Smooth muscle cell of the brain vasculature (primary cell): ENCODE results near the gene TPRN.

ENCODE experiments used
- DNase-seq: peaks from one replicate; pipeline ENCODE4 v3.0.0-alpha.2; 2012; ENCODE audit warnings: low read depth, low spot score

The TPRN gene

DNA sequence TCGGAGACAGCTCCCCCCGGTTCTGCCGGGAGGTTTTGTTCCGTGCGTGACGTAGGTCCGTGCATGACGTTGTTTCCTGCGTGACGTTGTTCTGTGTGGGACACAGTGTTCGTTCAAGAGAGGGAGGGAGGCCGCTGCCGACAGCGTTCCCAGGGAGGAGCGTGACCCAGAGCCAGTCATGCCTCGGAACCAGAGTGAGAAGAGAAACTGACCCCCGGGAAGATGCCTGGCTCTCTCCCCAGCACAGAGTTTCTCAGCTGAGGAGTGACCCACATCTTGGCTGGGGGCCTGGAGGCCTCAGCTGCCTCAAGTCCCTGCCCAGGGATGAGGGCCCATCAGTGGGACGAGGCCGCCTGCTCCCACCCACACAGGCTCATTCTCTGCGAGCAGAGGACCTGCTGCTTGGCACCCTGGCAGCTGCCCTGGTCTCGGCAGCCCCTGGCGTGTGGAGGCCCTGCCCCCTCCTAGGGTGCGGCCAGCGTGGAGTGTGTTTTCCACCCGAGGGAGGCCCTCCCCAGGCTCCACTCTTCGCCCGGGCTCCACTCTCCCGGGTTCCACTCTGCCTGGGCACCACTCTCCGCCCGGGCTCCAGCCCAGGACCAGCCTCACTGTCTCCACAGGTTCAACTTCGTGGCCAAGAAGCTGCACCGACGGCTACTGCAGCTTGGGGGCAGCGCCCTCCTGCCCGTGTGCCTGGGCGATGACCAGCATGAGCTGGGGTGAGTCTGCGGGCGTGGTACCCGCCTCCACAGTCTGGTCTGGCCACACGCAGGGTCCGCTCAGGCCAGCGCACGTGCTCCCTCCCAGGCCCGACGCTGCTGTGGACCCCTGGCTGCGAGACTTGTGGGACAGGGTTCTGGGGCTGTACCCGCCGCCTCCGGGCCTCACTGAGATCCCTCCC is 12.9 kb upstream of the TPRN start:
- no peak for DNase-seq

DNA sequence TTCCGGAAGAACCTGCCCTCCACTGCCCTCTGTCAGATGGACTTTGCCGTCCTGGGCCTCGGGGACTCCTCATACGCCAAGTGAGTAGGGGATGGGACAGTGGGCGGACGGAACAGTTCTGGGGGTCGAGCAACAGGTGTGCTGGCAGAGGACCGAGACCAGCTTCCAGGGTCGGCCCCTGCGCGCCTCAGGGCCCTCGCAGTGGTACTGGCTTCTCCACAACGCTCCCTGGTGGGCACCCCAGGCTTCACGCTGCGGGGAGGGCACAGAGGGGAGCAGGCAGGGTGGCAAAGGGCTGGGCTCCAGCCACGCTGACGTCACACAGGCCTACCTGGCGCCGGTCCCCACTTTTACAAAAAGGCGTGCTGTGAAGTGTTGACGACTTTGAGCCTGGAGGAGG is 12.0 kb upstream of the TPRN start:
- no peak for DNase-seq

GRCh38 chr9:137211532-137211931 is 11.0 kb upstream of the TPRN start:
- DNase-seq, result no peak

- no peak for DNase-seq
Observed at GRCh38 chr9:137206602-137207001, 6.1 kb upstream of the TPRN start.

DNA sequence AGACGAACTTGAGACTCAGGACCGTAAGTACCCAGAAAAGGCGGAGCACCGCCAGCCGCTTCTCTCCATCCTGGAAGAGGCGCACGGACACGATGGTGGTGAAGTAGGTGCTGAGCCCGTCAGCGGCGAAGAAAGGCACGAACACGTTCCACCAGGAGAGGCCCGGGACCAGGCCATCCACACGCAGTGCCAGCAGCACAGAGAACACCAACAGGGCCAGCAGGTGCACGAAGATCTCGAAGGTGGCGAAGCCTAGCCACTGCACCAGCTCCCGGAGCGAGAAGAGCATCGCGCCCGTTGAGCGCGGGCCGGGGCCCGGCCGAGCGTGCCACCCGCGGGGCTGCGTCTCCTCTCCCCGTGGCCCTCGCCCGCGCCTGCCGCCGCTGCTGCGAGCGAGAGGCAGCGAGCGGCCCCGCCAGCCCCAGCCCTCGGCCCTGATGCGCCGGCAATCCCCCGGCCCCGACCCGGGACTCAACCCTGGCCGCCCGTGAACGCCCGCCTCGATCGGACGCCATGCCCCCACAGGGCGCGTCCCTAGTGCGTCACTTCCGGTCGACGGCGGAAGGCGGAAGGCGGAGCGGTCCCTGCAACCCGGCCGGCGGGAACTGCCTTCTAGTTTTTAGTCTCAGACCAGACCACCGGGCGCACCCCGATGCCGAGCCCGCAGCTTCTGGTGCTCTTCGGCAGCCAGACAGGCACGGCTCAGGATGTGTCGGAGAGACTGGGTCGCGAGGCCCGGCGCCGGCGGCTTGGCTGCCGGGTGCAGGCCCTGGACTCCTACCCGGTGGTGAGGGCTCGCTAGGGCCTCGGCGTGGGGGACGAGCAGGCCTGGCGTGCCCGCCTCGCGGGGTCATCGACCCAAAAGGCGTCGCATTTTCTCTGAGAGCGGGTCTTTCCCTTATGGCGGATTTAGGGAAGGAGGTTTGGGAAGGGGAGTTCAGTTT is 4.9 kb upstream of the TPRN start, which contains the start of the genes NDOR1 and TMEM203:
Gene NDOR1, plus strand, starts transcription at position 575 of the 944 bp plus-strand sequence. Its CDS starts 78 bp downstream, at position 653.
Gene TMEM203, minus strand, starts transcription at position 523 of the 944 bp plus-strand sequence. Its CDS starts 234 bp downstream, at position 289.
- DNase-seq, result peak; percentile 58

DNA sequence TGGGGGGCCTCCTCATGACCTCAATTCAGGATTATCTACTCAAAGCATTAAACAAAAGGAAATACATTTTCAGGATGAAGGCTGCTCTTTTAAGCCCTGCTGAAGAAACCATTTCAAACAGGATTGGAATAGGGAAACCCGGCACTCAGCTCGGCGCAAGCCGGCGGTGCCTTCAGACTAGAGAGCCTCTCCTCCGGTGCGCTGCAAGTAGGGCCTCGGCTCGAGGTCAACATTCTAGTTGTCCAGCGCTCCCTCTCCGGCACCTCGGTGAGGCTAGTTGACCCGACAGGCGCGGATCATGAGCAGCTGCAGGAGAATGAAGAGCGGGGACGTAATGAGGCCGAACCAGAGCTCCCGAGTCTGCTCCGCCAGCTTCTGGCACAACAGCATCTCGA is 4.2 kb upstream of the TPRN start:
- no peak for DNase-seq

DNA sequence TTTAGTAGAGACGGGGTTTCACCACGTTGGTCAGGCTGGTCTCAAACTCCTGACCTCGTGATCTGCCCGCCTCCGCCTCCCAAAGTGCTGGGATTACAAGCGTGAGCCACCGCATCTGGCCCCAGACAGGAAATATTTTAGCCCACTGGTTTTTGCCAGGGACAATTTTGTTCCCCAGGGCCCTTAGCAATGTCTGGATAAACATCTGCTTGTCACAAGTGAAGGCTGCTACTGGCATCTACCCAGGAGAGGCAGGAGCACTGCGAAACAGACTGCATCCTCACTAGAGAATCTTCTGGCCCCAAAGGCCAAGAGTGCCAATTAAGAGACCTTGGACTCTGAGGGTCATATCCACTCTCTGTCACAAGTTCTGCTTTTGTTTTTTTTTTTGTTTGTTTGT is 2.4 kb upstream of the TPRN start:
- no peak for DNase-seq

- DNase-seq, result no peak
Observed at GRCh38 chr9:137201205-137201868, 796 bp upstream of the TPRN start.

DNA sequence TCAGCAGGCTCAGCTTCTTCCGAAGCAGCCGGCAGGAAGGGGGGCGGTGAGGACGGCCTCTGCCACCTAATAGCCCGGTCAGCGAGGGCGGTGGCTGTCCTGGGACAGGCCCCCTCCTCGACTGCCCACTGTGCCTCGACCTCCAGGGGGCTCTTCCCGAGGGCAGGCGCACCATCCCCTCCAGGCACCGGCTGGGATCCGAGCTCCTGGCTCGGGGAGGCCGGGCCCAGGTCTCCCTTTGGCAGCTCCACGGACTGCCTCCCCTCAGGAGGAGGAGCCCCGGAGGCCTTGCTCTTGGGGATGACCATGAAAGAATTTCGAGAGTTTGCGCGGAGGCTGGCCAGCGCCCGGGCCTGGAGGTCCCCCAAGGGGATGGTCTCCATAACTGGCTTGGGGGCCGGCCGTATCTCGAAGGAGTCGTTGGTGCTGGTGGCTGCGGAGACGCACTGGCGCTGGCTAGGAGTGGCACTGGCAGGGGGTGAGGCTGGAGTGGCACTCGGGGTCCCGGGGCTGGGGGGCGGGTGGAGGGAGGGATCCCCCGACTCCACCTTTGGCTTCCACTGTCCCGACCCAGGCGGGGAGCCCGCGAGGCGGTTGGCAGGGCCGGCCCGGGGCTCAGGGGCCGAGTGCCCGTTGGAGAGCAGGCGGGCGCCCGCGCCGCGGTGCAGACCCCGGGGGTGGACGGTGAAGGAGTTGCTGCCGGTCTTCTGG is 975 bp downstream of the TPRN start:
- DNase-seq, result no peak

GRCh38 chr9:137198902-137199283 is 1.6 kb downstream of the TPRN start:
- DNase-seq, result no peak

DNA sequence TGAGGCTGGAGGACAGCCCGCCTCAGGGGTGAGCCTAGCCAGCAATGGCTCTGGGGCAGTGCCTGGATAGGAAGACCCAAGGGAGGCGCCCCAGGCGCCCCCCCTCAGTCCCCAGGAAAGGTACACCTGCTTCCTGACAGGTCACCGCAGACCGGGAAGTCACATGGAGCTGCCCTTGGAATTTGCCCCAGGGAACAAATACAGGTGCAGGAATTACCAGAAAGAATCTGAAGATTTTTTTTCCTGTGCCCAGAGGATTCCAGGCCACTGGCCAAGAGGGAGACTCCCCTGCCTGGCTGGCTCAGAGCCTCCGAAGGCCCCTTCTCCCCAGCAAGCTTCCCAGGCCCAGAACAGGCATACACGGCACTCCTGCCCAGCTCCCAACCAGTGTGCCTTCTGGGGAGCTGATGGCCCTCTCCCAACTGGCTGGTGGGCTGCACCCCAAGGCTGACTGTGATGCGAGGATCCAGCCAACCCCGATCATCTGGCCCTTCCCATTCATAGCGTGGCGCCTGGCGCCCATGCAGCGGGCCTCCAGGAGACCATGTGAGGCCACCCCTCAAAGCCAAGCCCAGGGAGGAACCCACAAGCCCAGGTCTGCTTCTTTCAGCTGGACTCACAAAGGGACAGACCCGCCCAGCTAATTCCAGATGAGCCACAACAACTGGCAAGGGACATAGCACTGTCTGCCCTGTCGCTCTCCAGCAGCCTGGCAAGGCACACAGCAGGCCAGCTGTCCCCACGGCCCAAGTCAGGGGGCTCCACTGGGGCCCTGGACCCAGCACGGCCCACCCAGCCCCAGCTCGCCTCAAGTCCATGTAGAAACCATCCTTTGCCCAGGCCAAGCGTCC is 2.3 kb downstream of the TPRN start:
- DNase-seq, result no peak

DNA sequence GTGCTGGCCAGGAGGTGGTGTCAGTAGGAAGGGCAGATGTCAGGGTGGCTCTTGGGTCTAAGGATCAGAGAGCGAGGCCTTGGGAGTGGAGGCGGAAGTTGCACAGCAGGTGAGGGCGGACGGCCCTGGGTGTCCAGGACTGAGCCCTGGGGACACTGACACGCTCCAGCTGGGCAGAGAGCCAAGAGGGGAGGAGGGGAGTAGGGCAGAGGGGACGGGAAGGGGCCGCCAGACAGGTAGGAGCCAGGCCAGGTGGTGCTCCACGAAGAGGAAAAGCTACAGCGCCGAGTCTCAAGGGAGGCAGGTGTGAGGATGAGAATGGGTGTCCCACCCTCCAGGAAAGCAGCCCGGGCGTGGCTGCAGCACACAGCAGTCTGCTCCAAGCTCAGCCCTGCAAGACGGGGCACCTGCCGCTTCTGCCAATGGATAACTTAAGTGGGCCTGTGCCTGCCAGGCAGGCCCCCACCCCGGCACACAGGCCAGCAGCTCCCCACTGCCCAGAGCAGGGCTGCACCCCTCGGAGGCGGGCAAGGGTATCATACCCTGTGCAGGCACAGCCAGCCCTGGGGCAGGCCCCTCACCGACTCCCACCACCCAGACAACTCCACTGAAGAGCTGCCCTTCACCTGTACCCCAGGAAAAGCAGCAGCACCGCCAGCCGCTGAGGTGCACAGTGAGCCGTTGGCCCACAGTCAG is 4.9 kb downstream of the TPRN start:
- DNase-seq, result no peak

- no peak for DNase-seq
Observed at GRCh38 chr9:137194909-137195308, 5.6 kb downstream of the TPRN start.

- DNase-seq, result no peak
Observed at GRCh38 chr9:137194388-137194787, 6.2 kb downstream of the TPRN start.

- no peak for DNase-seq
Observed at GRCh38 chr9:137193771-137194170, 6.8 kb downstream of the TPRN start.

DNA sequence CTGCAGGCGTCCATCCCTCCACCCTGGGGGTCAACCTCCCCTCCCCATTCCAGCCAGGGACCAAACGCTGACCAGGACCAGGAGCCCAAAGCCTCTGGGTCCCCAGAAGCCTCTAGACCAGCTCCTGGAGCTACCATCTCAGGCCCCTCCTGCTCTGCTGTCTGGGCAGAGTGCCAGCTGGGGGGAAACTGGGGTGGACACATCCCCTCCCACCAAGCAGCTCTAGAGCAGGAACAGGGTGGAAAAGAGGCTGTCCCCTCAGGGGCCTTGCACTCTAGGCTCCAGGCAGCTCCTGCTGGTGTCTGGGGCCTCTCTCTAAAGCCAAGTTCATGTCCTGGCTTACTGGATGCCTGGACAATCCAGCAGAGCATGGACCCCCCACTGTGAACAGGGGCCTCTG is 7.7 kb downstream of the TPRN start:
- no peak for DNase-seq

DNA sequence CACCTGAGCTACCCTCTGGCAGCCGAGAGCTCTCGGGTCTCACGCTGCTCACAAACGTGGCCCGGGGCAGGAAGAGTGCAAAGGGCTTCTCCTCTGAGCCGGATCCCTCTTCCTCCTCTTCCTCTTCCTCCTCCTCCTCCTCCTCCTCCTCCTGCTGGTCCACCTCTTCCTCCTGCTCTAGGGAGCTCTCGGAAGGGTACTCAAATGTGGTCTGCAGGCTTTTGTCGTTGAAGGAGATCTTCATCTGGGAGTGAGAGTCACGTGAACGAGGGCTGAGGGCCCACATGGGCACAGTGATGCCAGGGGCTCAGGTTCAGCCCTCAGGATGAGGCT is 8.1 kb downstream of the TPRN start:
- no peak for DNase-seq

DNA sequence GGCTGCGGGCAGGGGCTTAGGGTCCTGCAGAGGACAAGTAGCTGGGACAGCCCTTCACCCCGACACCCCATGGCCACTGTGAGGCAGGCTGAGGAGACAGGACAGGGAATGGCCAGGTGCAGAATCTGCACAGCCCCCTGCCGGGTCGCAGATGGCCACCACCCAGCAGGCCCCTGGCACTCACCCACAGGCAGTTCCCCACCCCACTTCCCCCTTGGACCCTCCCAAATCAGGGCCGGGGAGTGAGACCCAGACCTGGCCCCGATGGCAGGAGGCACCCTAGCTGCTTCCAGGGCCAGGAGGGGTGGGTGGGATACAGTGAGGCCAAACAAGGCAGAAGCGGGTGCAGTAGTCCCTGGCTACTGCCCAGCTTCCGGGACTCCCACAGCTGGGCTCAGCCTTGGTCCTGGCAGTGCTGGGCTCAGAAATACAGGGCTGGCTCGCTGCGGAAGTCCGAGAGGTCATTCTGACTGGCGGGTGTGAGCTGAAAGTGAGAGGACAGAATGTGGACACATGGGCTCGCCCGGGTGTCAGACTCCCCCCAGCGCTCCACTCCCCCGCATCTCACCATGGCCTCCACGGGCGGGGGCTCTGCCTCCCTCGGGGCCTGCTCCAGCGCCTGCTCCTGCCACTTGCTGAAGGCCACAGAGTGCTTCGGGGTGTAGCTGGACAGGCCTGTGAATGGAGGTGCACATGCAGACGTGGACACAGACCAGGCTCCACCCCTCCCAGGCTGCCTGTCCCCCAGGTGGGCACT is 8.7 kb downstream of the TPRN start:
- no peak for DNase-seq

- DNase-seq, result no peak
Observed at GRCh38 chr9:137191245-137191644, 9.3 kb downstream of the TPRN start.
